PC-3 (cell line): Measurements from ENCODE around the gene MXD1. TPM values are rescaled to one million over a fixed set of nuclear protein-coding genes. Genes with fewer than 3 reads are reported as not detected.
A peak's percentile ranks its signal among the peaks of the same experiment; 100 is the strongest.

Experiments
- ATAC-seq: fragments of 200-7000 bp; cut with Tn5 transposase; 2 replicates; pipeline ENCODE4 v1.9.1; 2020; ENCODE audit warnings: mild to moderate bottlenecking, moderate library complexity
- BruUV-seq: library from RNA; stranded (reverse); fragments of 400-500 nt; replicated peaks from 2 replicates; lab custom pipeline; 2021; lab: Mats Ljungman, UMichigan
- CTCF ChIA-PET: fragments of 300-600 bp; sonication (Branson Sonifier 250); formaldehyde crosslinking; loops from one replicate; lab custom pipeline; 2022; ENCODE audit warnings: antibody characterized with exemption; lab: Charles Lee
- POLR2A ChIA-PET: fragments of 300-600 bp; sonication (Branson Sonifier 250); formaldehyde crosslinking; loops from one replicate; lab custom pipeline; 2022; ENCODE audit warnings: antibody characterized with exemption; ENCODE audit not compliant: unreplicated experiment; lab: Charles Lee
- DNase-seq: peaks from one replicate; pipeline ENCODE4 v3.0.0-alpha.2; 2015
- H2AFZ ChIP-seq: fragments of 300-600 bp; sonication (generic); 2 replicates; pipeline ENCODE4 v1.6.0; 2016; ENCODE audit warnings: antibody characterized with exemption, low read length
- H3F3A ChIP-seq: fragments of 300-600 bp; sonication (generic); one replicate; pipeline ENCODE4 v1.6.0; 2017; ENCODE audit warnings: antibody characterized with exemption, low read length, control low read depth, mild to moderate bottlenecking; ENCODE audit not compliant: unreplicated experiment
- H3K27ac ChIP-seq: fragments of 300-600 bp; sonication (generic); 2 replicates; pipeline ENCODE4 v1.5.1; 2016; ENCODE audit warnings: mild to moderate bottlenecking, low read length
- H3K27me3 ChIP-seq: fragments of 300-600 bp; sonication (generic); 2 replicates; pipeline ENCODE4 v1.6.1; 2016; ENCODE audit warnings: low read length, mixed read lengths
- H3K36me3 ChIP-seq: fragments of 300-600 bp; sonication (generic); 2 replicates; pipeline ENCODE4 v1.6.1; 2016; ENCODE audit warnings: low read depth, mixed run types, low read length, mixed read lengths
- H3K4me1 ChIP-seq: fragments of 300-600 bp; sonication (generic); 2 replicates; pipeline ENCODE4 v1.5.1; 2016; ENCODE audit warnings: low read length; ENCODE audit not compliant: insufficient read depth
- H3K4me2 ChIP-seq: fragments of 300-600 bp; sonication (generic); 2 replicates; pipeline ENCODE4 v1.6.0; 2016; ENCODE audit warnings: low read length
- H3K4me3 ChIP-seq: fragments of 300-600 bp; sonication (generic); 2 replicates; pipeline ENCODE4 v1.5.1; 2016; ENCODE audit warnings: mild to moderate bottlenecking, low read length, mixed read lengths
- H3K79me2 ChIP-seq: fragments of 300-600 bp; sonication (generic); 2 replicates; pipeline ENCODE4 v1.6.1; 2017; ENCODE audit warnings: low read length, mixed read lengths
- H3K9ac ChIP-seq: fragments of 300-600 bp; sonication (generic); 2 replicates; pipeline ENCODE4 v1.6.0; 2016; ENCODE audit warnings: mild to moderate bottlenecking, low read length
- H3K9me2 ChIP-seq: fragments of 300-600 bp; sonication (generic); replicated peaks from 2 replicates; pipeline ENCODE4 v1.6.1; 2016; ENCODE audit warnings: mixed run types, low read length, mixed read lengths
- H3K9me3 ChIP-seq: fragments of 300-600 bp; sonication (generic); 2 replicates; pipeline ENCODE4 v1.6.1; 2016; ENCODE audit warnings: low read length, mixed read lengths
- H4K20me1 ChIP-seq: fragments of 300-600 bp; sonication (generic); 2 replicates; pipeline ENCODE4 v1.6.1; 2016; ENCODE audit warnings: low read length, mixed read lengths
- EZH2 ChIP-seq: fragments of 300-600 bp; sonication (generic); IDR thresholded peaks from one replicate; pipeline ENCODE4 v1.6.1; 2017; ENCODE audit warnings: antibody characterized with exemption, mild to moderate bottlenecking, low read length; ENCODE audit not compliant: unreplicated experiment
- EZH2phosphoT487 ChIP-seq: fragments of 300-600 bp; sonication (generic); IDR thresholded peaks from 2 replicates; pipeline ENCODE4 v1.6.1; 2018; ENCODE audit warnings: mild to moderate bottlenecking, antibody characterized with exemption, low read length, borderline replicate concordance
- intact Hi-C: fragments of 100-400 bp; cut with micrococcal nuclease; formaldehyde crosslinking; loops from 2 replicates; pipeline ENCODE4 v1.9.0; 2023
- total RNA-seq: library from RNA; depleted of rRNA; stranded (reverse); fragments of >200 nt; gene quantifications from 2 replicates; pipeline ENCODE4 v1.2.3, GENCODE V29; 2014
- TF ChIP-seq, protein P1 (sequence below): fragments of 300-600 bp; sonication (generic); conservative IDR thresholded peaks from 2 replicates; pipeline ENCODE4 v1.5.1; 2017; ENCODE audit warnings: antibody characterized with exemption, low read depth, mild to moderate bottlenecking, low read length

The MXD1 gene
- total RNA-seq, 1 experiment from 2014 or later = 6.8 TPM

DNA sequence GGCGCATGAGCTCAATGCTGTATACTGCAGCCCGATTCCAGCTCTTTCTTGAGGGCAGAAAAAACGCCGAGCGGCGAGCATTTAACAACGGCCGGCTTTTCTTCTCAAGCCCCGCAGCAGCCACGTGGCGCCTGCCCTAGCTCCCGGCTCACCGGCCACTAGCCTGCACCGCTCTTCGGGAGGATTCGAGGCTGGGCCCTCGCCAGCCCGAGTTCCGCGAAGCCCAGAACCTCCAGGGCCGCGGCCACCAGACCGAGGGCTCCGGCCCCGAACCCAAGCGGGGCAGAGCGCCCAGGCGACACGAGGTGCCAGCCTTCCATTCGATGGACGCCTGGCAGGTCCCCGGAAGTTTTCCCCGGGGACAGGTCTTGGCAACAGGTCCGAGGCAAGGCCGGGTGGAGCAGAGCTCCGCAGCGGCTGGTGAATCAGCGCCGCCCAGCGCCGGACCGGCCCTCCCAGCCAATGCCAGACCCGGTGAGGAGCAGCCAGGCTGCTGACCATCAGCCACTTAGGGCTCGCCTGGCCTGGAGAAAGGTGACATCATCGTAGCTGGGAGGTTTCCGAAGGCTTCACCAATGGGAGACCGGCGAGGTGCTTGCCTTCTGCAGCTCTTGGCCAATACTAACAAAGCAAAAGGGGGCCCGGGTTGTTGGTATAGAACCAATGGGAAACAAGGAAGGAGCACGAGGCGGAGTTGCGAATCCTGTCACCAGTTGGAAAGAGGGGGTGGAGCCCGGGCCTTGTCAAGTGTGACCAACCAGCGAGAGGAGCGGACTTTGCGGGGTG is 552 bp upstream of the MXD1 start:
- peak; percentile 82 for ATAC-seq
- Histone ChIP-seq H3K4me2 (peak overlapping the region; percentile 92), H3K4me3 (peak overlapping the region; percentile 71), H3K9me3 (no peaks in the 10 kb centered on the region), H3K27ac (peak overlapping the region; percentile 89), H3K36me3 (peaks cover 17% of the 10 kb centered on the region), H3K79me2 (peaks cover 38% of the 10 kb centered on the region), H3F3A (peaks cover 15% of the 10 kb centered on the region), H3K9me2 (no peaks in the 10 kb centered on the region), H3K9ac (peak overlapping the region; percentile 92), H3K4me1 (peaks cover 29% of the 10 kb centered on the region), H4K20me1 (no peaks in the 10 kb centered on the region), H3K27me3 (no peaks in the 10 kb centered on the region), H2AFZ (peak overlapping the region; percentile 77)
- POLR2A ChIA-PET = interaction anchor here (0.6 to 1.8 kb wide), 18 partner anchors 19 to 477 kb away, joined by 3 to 9 read pairs (median 4); partner anchors contain the start of genes NFU1 and SNRPG
- intact Hi-C loops = loop anchor here (1.0 to 10.0 kb wide), 4 partner anchors 156 to 330 kb away; partner anchors contain the start of gene TIA1
- DNase-seq = peak; percentile 99
- CTCF ChIA-PET = interaction anchor here (0.6 to 1.7 kb wide), 12 partner anchors 28 to 1154 kb away, joined by 3 to 9 read pairs (median 4); partner anchors contain the start of genes C2orf42 and NAGK
- TF ChIP-seq EZH2phosphoT487 = no peak
- TF ChIP-seq, protein P1, sequence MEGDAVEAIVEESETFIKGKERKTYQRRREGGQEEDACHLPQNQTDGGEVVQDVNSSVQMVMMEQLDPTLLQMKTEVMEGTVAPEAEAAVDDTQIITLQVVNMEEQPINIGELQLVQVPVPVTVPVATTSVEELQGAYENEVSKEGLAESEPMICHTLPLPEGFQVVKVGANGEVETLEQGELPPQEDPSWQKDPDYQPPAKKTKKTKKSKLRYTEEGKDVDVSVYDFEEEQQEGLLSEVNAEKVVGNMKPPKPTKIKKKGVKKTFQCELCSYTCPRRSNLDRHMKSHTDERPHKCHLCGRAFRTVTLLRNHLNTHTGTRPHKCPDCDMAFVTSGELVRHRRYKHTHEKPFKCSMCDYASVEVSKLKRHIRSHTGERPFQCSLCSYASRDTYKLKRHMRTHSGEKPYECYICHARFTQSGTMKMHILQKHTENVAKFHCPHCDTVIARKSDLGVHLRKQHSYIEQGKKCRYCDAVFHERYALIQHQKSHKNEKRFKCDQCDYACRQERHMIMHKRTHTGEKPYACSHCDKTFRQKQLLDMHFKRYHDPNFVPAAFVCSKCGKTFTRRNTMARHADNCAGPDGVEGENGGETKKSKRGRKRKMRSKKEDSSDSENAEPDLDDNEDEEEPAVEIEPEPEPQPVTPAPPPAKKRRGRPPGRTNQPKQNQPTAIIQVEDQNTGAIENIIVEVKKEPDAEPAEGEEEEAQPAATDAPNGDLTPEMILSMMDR = peak; percentile 43
- BruUV-seq = TSS peak; percentile 83

DNA sequence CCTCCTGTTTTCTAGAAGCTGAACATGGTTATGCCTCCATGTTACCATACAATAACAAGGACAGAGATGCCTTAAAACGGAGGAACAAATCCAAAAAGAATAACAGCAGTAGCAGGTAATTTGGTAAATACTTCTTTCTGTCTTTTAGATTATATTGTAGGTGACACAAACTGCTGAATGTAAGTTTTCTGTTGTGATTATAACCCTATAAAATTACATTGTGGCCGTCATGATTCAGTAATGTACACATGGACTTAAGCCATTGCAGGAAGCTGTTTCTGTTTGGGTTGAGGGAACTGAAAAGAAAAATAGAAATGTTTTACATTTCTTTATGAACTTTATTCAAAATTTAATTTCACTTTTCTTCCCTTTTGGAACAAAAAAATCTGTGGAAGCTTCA is 1.2 kb downstream of the MXD1 start:
- no peaks in the 10 kb centered on the region for H3K27me3 ChIP-seq
- peaks cover 6% of the 10 kb centered on the region for H3F3A ChIP-seq
- H3K9me2 ChIP-seq = no peaks in the 10 kb centered on the region
- H3K4me3 ChIP-seq = peak overlapping the region; percentile 92
- H3K27ac ChIP-seq = peak overlapping the region; percentile 48
- H3K9me3 ChIP-seq = no peaks in the 10 kb centered on the region
- peaks cover 29% of the 10 kb centered on the region for H3K4me1 ChIP-seq
- TSS peak; percentile 40 for BruUV-seq
- ATAC-seq (no peak), DNase-seq (peak; percentile 74)
- no peaks in the 10 kb centered on the region for H4K20me1 ChIP-seq
- intact Hi-C loops = loop anchor here (1.0 to 10.0 kb wide), 4 partner anchors 30 to 376 kb away; partner anchors contain the start of genes SNRPG and TIA1
- ChIA-PET POLR2A (interaction anchor here (0.5 to 1.1 kb wide), 4 partner anchors 18 to 377 kb away, joined by 4 to 6 read pairs (median 4); no protein-coding TSS in a partner anchor), CTCF (interaction anchor here (0.5 kb wide), 1 partner anchor 68 kb away, joined by 5 read pairs; no protein-coding TSS in a partner anchor)
- TF ChIP-seq EZH2 = no peak
- TF ChIP-seq EZH2phosphoT487 = no peak
- TF ChIP-seq, protein P1 = no peak
- H3K79me2 ChIP-seq = peaks cover 38% of the 10 kb centered on the region
- H3K4me2 ChIP-seq = peak overlapping the region; percentile 96
- no peak overlapping the region for H2AFZ ChIP-seq
- H3K9ac ChIP-seq = peak overlapping the region; percentile 73
- peaks cover 19% of the 10 kb centered on the region for H3K36me3 ChIP-seq
